HG02798 (cell line): ENCODE measurements around the gene PRSS57.
"Not testable (repeated sequence)": the region's sequence is repeated elsewhere in the genome, so short reads cannot be mapped to it uniquely, and the experiment has no call there.

ENCODE experiments used
- ATAC-seq: cut with Tn5 transposase; IDR thresholded peaks from one replicate; pipeline ENCODE4 v1.9.1; 2021; ENCODE audit warnings: mild to moderate bottlenecking; ENCODE audit not compliant: unreplicated experiment, poor library complexity

PRSS57 gene

GRCh38 chr19:695352-695949, at the start of gene PRSS57:
Gene PRSS57, minus strand, starts transcription at chr19:695452. Its CDS starts 22 bp downstream, at chr19:695430.
- ATAC-seq, result no peak

GRCh38 chr19:743168-743687, 48.0 kb upstream of the PRSS57 start:
- ATAC-seq, result no peak

- no peak for ATAC-seq
These were observed 47.4 kb upstream of the PRSS57 start for GRCh38 chr19:742540-743075.

- ATAC-seq, result no peak
These were observed 46.4 kb upstream of the PRSS57 start for GRCh38 chr19:741506-742131.

- ATAC-seq, result not testable (repeated sequence)
These were observed 45.7 kb upstream of the PRSS57 start for GRCh38 chr19:740816-741505.

GRCh38 chr19:739998-740715, 44.9 kb upstream of the PRSS57 start:
- ATAC-seq, result no peak

GRCh38 chr19:738509-739128, 43.4 kb upstream of the PRSS57 start:
- no peak for ATAC-seq

GRCh38 chr19:737591-738093, 42.4 kb upstream of the PRSS57 start:
- no peak for ATAC-seq

GRCh38 chr19:736125-736524, 40.9 kb upstream of the PRSS57 start:
- ATAC-seq, result no peak

GRCh38 chr19:734716-735115, 39.5 kb upstream of the PRSS57 start:
- ATAC-seq, result no peak

GRCh38 chr19:732148-733069, 37.2 kb upstream of the PRSS57 start:
- no peak for ATAC-seq

- no peak for ATAC-seq
These were observed 35.7 kb upstream of the PRSS57 start for GRCh38 chr19:731000-731399.

- ATAC-seq, result no peak
These were observed 34.9 kb upstream of the PRSS57 start for GRCh38 chr19:729965-730668.

GRCh38 chr19:729564-729963, 34.3 kb upstream of the PRSS57 start:
- ATAC-seq, result not testable (repeated sequence)

GRCh38 chr19:728011-728410, 32.8 kb upstream of the PRSS57 start:
- ATAC-seq, result no peak

- ATAC-seq, result no peak
These were observed 32.0 kb upstream of the PRSS57 start for GRCh38 chr19:726993-727956.

GRCh38 chr19:725461-726089, 30.3 kb upstream of the PRSS57 start:
- no peak for ATAC-seq
